HepG2 (cell line): ENCODE data around the gene CBLC. TPM values are rescaled to one million over a fixed set of nuclear protein-coding genes. Genes with fewer than 3 reads are reported as not detected.
A peak's percentile ranks its signal among the peaks of the same experiment; 100 is the strongest.

Source experiments
- CHD2 ChIP-seq: IDR thresholded peaks from 2 replicates; pipeline ENCODE4 v1.6.1; 2011; ENCODE audit warnings: low read depth, low read length, improper control_type of control experiment
- HIVEP1 ChIP-seq: sonication (generic); formaldehyde crosslinking; IDR thresholded peaks from 2 replicates; pipeline ENCODE4 v1.4.0; 2020; ENCODE audit warnings: mild to moderate bottlenecking, missing genetic modification reagents
- KLF6 ChIP-seq: IDR thresholded peaks from 2 replicates; pipeline ENCODE4 v1.8.0; 2016; ENCODE audit warnings: missing biosample characterization, missing genetic modification reagents
- PAF1 ChIP-seq: IDR thresholded peaks from 2 replicates; pipeline ENCODE4 v1.6.1; 2016; ENCODE audit warnings: missing genetic modification reagents, missing compliant biosample characterization
- RCOR2 ChIP-seq: IDR thresholded peaks from 2 replicates; pipeline ENCODE4 v1.6.1; 2016; ENCODE audit warnings: missing biosample characterization, missing genetic modification reagents
- SP140L ChIP-seq: sonication (generic); formaldehyde crosslinking; IDR thresholded peaks from 2 replicates; pipeline ENCODE4 v1.4.0; 2020; ENCODE audit warnings: missing genetic modification reagents, borderline replicate concordance
- ZNF317 ChIP-seq: sonication (generic); formaldehyde crosslinking; IDR thresholded peaks from 2 replicates; pipeline ENCODE4 v1.5.0; 2020; ENCODE audit warnings: mild to moderate bottlenecking, missing genetic modification reagents
- ZNF788 ChIP-seq: sonication (generic); formaldehyde crosslinking; IDR thresholded peaks from 2 replicates; pipeline ENCODE4 v1.5.0; 2020; ENCODE audit warnings: mild to moderate bottlenecking, missing genetic modification reagents, borderline replicate concordance
- polyA plus RNA-seq, 8 experiments: library from polyadenylated mRNA; depleted of rRNA in 3 of 8; stranded (reverse) in 7 of 8; unstranded in 1 of 8; fragments of >200 nt; fragmentation: Illumina TruSeq in 4 of 8; extraction: Trizol in 4 of 8; gene quantifications; 2 replicates each; pipeline versions ENCODE4 v1.2.1 to v1.2.3, GENCODE V29; 2011 to 2016; ENCODE audit warnings: low read depth in 4 of 8, missing spikeins in 1 of 8, mixed read lengths in 1 of 8; ENCODE audit not compliant: insufficient read depth in 1 of 8
- total RNA-seq, 5 experiments: library from RNA; depleted of rRNA; stranded (reverse); fragments of >200 nt; fragmentation: Illumina TruSeq; extraction: Trizol; gene quantifications; 2 replicates each; pipeline ENCODE4 v1.2.3, GENCODE V29; 2016; ENCODE audit warnings: low read depth in 1 of 5
- TF ChIP-seq, protein P1 (sequence below): sonication (generic); formaldehyde crosslinking; IDR thresholded peaks from 2 replicates; pipeline ENCODE4 v1.5.0; 2020; ENCODE audit warnings: missing genetic modification reagents
- TF ChIP-seq, protein P2 (sequence below): sonication (generic); formaldehyde crosslinking; IDR thresholded peaks from 2 replicates; pipeline ENCODE4 v1.5.1; 2020; ENCODE audit warnings: missing genetic modification reagents, mild to moderate bottlenecking, borderline replicate concordance
- TF ChIP-seq, protein P3 (sequence below): IDR thresholded peaks from 2 replicates; pipeline ENCODE4 v1.6.1; 2012; ENCODE audit warnings: low read depth, low read length, improper control_type of control experiment
- TF ChIP-seq, protein P4 (sequence below): sonication (generic); formaldehyde crosslinking; IDR thresholded peaks from 2 replicates; pipeline ENCODE4 v1.4.0; 2020; ENCODE audit warnings: mild to moderate bottlenecking, missing genetic modification reagents, borderline replicate concordance
- TF ChIP-seq, protein P5 (sequence below): sonication (generic); formaldehyde crosslinking; IDR thresholded peaks from 2 replicates; pipeline ENCODE4 v1.4.0; 2020; ENCODE audit warnings: missing genetic modification reagents
- TF ChIP-seq, protein P6 (sequence below): sonication (generic); formaldehyde crosslinking; IDR thresholded peaks from 2 replicates; pipeline ENCODE4 v1.9.0; 2021; ENCODE audit warnings: missing genetic modification reagents, borderline replicate concordance
- TF ChIP-seq, protein P7 (sequence below): sonication (generic); formaldehyde crosslinking; IDR thresholded peaks from 2 replicates; pipeline ENCODE4 v1.4.0; 2020; ENCODE audit warnings: missing genetic modification reagents, low read depth, mild to moderate bottlenecking, borderline replicate concordance

The CBLC gene
- total and polyA plus RNA-seq, 2 of the 13 experiments (the other 11 are each of a cell fraction or from before 2014, with no cell fraction given): 1.8 to 2.6 TPM

- TF ChIP-seq, protein P1, sequence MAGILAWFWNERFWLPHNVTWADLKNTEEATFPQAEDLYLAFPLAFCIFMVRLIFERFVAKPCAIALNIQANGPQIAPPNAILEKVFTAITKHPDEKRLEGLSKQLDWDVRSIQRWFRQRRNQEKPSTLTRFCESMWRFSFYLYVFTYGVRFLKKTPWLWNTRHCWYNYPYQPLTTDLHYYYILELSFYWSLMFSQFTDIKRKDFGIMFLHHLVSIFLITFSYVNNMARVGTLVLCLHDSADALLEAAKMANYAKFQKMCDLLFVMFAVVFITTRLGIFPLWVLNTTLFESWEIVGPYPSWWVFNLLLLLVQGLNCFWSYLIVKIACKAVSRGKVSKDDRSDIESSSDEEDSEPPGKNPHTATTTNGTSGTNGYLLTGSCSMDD: no peak
- TF ChIP-seq, protein P2, sequence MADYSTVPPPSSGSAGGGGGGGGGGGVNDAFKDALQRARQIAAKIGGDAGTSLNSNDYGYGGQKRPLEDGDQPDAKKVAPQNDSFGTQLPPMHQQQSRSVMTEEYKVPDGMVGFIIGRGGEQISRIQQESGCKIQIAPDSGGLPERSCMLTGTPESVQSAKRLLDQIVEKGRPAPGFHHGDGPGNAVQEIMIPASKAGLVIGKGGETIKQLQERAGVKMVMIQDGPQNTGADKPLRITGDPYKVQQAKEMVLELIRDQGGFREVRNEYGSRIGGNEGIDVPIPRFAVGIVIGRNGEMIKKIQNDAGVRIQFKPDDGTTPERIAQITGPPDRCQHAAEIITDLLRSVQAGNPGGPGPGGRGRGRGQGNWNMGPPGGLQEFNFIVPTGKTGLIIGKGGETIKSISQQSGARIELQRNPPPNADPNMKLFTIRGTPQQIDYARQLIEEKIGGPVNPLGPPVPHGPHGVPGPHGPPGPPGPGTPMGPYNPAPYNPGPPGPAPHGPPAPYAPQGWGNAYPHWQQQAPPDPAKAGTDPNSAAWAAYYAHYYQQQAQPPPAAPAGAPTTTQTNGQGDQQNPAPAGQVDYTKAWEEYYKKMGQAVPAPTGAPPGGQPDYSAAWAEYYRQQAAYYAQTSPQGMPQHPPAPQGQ (CRISPR knock-in tag): no peak
- TF ChIP-seq, protein P3, sequence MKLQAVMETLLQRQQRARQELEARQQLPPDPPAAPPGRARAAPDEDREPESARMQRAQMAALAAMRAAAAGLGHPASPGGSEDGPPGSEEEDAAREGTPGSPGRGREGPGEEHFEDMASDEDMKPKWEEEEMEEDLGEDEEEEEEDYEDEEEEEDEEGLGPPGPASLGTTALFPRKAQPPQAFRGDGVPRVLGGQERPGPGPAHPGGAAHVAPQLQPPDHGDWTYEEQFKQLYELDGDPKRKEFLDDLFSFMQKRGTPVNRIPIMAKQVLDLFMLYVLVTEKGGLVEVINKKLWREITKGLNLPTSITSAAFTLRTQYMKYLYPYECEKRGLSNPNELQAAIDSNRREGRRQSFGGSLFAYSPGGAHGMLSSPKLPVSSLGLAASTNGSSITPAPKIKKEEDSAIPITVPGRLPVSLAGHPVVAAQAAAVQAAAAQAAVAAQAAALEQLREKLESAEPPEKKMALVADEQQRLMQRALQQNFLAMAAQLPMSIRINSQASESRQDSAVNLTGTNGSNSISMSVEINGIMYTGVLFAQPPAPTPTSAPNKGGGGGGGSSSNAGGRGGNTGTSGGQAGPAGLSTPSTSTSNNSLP: peak; percentile 65
- TF ChIP-seq HIVEP1 (peak; percentile 56), ZNF317 (CRISPR knock-in tag) (no peak), ZNF788 (CRISPR knock-in tag) (no peak), RCOR2 (CRISPR knock-in tag) (peak; percentile 94), KLF6 (CRISPR knock-in tag) (no peak), PAF1 (no peak), SP140L (CRISPR knock-in tag) (no peak), CHD2 (no peak)
- TF ChIP-seq, protein P4, sequence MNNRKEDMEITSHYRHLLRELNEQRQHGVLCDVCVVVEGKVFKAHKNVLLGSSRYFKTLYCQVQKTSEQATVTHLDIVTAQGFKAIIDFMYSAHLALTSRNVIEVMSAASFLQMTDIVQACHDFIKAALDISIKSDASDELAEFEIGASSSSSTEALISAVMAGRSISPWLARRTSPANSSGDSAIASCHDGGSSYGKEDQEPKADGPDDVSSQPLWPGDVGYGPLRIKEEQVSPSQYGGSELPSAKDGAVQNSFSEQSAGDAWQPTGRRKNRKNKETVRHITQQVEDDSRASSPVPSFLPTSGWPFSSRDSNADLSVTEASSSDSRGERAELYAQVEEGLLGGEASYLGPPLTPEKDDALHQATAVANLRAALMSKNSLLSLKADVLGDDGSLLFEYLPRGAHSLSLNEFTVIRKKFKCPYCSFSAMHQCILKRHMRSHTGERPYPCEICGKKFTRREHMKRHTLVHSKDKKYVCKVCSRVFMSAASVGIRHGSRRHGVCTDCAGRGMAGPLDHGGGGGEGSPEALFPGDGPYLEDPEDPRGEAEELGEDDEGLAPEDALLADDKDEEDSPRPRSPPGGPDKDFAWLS: no peak
- TF ChIP-seq, protein P5, sequence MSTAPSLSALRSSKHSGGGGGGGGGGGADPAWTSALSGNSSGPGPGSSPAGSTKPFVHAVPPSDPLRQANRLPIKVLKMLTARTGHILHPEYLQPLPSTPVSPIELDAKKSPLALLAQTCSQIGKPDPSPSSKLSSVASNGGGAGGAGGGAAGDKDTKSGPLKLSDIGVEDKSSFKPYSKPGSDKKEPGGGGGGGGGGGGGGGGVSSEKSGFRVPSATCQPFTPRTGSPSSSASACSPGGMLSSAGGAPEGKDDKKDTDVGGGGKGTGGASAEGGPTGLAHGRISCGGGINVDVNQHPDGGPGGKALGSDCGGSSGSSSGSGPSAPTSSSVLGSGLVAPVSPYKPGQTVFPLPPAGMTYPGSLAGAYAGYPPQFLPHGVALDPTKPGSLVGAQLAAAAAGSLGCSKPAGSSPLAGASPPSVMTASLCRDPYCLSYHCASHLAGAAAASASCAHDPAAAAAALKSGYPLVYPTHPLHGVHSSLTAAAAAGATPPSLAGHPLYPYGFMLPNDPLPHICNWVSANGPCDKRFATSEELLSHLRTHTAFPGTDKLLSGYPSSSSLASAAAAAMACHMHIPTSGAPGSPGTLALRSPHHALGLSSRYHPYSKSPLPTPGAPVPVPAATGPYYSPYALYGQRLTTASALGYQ: peak; percentile 65
- TF ChIP-seq, protein P6, sequence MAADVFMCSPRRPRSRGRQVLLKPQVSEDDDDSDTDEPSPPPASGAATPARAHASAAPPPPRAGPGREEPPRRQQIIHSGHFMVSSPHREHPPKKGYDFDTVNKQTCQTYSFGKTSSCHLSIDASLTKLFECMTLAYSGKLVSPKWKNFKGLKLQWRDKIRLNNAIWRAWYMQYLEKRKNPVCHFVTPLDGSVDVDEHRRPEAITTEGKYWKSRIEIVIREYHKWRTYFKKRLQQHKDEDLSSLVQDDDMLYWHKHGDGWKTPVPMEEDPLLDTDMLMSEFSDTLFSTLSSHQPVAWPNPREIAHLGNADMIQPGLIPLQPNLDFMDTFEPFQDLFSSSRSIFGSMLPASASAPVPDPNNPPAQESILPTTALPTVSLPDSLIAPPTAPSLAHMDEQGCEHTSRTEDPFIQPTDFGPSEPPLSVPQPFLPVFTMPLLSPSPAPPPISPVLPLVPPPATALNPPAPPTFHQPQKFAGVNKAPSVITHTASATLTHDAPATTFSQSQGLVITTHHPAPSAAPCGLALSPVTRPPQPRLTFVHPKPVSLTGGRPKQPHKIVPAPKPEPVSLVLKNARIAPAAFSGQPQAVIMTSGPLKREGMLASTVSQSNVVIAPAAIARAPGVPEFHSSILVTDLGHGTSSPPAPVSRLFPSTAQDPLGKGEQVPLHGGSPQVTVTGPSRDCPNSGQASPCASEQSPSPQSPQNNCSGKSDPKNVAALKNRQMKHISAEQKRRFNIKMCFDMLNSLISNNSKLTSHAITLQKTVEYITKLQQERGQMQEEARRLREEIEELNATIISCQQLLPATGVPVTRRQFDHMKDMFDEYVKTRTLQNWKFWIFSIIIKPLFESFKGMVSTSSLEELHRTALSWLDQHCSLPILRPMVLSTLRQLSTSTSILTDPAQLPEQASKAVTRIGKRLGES (CRISPR knock-in tag): no peak
- TF ChIP-seq, protein P7, sequence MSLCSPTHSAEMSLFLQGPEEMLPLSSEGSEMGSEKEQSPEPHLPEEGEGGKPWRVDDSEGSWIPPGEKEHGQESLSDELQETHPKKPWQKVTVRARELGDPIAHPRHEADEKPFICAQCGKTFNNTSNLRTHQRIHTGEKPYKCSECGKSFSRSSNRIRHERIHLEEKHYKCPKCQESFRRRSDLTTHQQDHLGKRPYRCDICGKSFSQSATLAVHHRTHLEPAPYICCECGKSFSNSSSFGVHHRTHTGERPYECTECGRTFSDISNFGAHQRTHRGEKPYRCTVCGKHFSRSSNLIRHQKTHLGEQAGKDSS (CRISPR knock-in tag): no peak
These were observed 12.4 kb upstream of the CBLC start (continued) for GRCh38 chr19:44765033-44765948.
